Tibial nerve (tissue), 4 donors: Measurements from ENCODE around the gene FNBP1L. TPM values are rescaled to one million over a fixed set of nuclear protein-coding genes. Genes with fewer than 3 reads are reported as not detected.

Experiments
- DNase-seq, 2 donors: peaks; one replicate each; pipeline ENCODE4 v3.0.0-alpha.2; 2019; ENCODE audit warnings: low spot score in 2 of 2
- H3K27ac ChIP-seq, 4 donors: fragments of 200-600 bp; sonication (generic) in 3 of 4; one replicate each; pipeline ENCODE4 v1.5.1; 2017 to 2019; ENCODE audit warnings: mild to moderate bottlenecking in 1 of 4
- H3K27me3 ChIP-seq, 2 donors: fragments of 200-600 bp; sonication (generic) in 1 of 2; one replicate each; pipeline versions ENCODE4 v1.5.1 to v1.6.0; 2017 to 2019
- H3K36me3 ChIP-seq, 3 donors: fragments of 200-600 bp; sonication (generic); one replicate each; pipeline ENCODE4 v1.5.1; 2018 to 2019
- H3K4me1 ChIP-seq, 4 donors: fragments of 200-600 bp; sonication (generic) in 3 of 4; one replicate each; pipeline ENCODE4 v1.5.1; 2017 to 2019
- H3K4me3 ChIP-seq, 4 donors: fragments of 200-600 bp; sonication (generic) in 3 of 4; one replicate each; pipeline ENCODE4 v1.5.1; 2017 to 2019; ENCODE audit warnings: mild to moderate bottlenecking in 1 of 4, moderate library complexity in 1 of 4
- H3K9me3 ChIP-seq, 4 donors: fragments of 200-600 bp; sonication (generic) in 3 of 4; one replicate each; pipeline ENCODE4 v1.5.1; 2017 to 2019
- EP300 ChIP-seq, 2 donors: sonication (generic); formaldehyde crosslinking; IDR thresholded peaks; one replicate each; pipeline ENCODE4 v1.6.1; 2017; ENCODE audit warnings: antibody characterized with exemption in 2 of 2, mild to moderate bottlenecking in 1 of 2
- POLR2A ChIP-seq, 2 donors: fragments of 450-650 bp; IDR thresholded peaks; one replicate each; pipeline ENCODE4 v1.6.1; 2017; ENCODE audit warnings: antibody characterized with exemption in 2 of 2, mild to moderate bottlenecking in 2 of 2, moderate library complexity in 2 of 2
- WGBS, 2 donors: methylation state at CpG; one replicate each; pipeline ENCODE4 v1.1.5; 2018; 5-methylcytosine and 5-hydroxymethylcytosine counted together
- total RNA-seq, 4 donors: library from RNA; depleted of rRNA; stranded (reverse); fragments of >200 nt; gene quantifications; one replicate each; pipeline ENCODE4 v1.1.0, GENCODE V29; 2016
- TF ChIP-seq, protein P1 (sequence below), 5 experiments: fragments of 200-600 bp in 3 of 5; fragments of 450-650 bp in 2 of 5; sonication (generic) in 3 of 5; IDR thresholded peaks; one replicate each; pipeline ENCODE4 v1.5.1; 2016 to 2019; ENCODE audit warnings: antibody characterized with exemption in 5 of 5, mild to moderate bottlenecking in 3 of 5, moderate library complexity in 2 of 5

Gene FNBP1L
- total RNA-seq, 4 donors from 2014 or later: 18.3 to 23.2 (median 20.5) TPM

DNA sequence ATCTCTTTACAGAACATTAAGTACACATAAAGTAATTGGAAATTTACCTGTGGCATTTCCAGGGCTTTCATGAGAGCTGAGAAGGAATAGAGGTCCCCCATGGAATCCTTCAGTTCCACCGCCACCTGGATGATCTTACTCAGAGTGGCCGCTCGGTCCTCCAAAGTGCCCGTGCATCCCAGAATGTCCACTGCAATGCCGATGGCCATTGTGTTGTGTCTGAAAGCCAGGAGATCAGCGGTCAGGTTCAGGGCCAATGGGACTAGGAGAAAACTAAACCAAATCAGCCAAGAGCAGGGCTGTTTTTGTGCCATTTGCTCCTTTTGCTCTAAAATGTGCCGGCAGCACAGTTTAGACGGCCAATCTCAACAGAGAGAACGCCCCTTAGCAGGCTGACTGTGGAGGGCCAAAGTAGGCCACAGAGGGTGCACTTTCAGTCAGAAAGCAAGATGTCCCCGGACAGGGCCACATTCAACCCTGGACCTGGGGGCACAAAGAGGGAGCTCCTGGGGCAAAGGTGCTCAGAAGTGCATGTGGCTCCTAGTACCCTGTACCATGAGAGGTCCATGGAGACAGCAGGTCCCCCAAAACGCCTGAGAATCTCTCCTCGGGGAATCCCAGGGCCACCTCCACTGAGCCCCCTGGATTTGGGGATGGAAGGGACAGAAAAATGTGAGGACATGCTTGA is 123.8 kb downstream of the FNBP1L start:
- DNase-seq: no peak
- Histone ChIP-seq H3K9me3 (no peaks in the 10 kb centered on the region), H3K4me3 (no peak overlapping the region), H3K4me1 (peaks cover 0 to 14% (median 0%) of the 10 kb centered on the region in 4 donors), H3K27ac (no peak overlapping the region), H3K36me3 (peaks cover 0 to 98% (median 6%) of the 10 kb centered on the region in 3 donors), H3K27me3 (no peaks in the 10 kb centered on the region)
- TF ChIP-seq, protein P1, sequence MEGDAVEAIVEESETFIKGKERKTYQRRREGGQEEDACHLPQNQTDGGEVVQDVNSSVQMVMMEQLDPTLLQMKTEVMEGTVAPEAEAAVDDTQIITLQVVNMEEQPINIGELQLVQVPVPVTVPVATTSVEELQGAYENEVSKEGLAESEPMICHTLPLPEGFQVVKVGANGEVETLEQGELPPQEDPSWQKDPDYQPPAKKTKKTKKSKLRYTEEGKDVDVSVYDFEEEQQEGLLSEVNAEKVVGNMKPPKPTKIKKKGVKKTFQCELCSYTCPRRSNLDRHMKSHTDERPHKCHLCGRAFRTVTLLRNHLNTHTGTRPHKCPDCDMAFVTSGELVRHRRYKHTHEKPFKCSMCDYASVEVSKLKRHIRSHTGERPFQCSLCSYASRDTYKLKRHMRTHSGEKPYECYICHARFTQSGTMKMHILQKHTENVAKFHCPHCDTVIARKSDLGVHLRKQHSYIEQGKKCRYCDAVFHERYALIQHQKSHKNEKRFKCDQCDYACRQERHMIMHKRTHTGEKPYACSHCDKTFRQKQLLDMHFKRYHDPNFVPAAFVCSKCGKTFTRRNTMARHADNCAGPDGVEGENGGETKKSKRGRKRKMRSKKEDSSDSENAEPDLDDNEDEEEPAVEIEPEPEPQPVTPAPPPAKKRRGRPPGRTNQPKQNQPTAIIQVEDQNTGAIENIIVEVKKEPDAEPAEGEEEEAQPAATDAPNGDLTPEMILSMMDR (IDR thresholded peaks at IDR 0.05): no peak
- TF ChIP-seq EP300 (IDR thresholded peaks at IDR 0.05): no peak
- WGBS, 2 donors: 92% methylated on average over 12 of the region's 12 CpGs

DNA sequence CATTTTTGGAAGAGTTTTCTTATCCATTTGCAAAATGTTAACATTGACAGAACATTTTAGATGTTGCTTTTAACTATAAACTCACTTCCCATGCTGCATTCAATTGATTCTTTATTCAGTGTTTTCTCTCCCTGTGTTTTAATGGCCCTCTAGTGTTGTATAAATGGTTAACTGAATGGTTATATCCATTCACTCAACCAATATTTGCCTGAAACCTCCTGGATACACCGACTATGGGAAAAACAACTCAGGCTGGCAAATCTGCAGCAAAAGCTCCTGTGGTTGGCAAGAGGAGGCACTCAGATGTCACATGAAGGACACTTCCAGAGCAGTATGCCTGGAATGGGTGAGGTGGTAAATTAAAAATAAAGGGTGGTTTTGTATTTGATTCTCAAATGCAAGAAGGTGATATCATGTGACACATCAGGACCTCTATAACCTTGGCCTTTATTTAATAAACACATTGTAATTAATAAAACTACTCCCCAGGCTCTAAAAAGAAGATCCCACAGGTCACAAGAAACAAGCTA is 126.1 kb downstream of the FNBP1L start:
- H3K9me3 ChIP-seq: no peaks in the 10 kb centered on the region
- no peak for TF ChIP-seq POLR2A (IDR thresholded peaks at IDR 0.05)
- TF ChIP-seq, protein P1 (IDR thresholded peaks at IDR 0.05): no peak
- TF ChIP-seq EP300 (IDR thresholded peaks at IDR 0.05): no peak
- H3K36me3 ChIP-seq: peaks cover 0 to 90% (median 6%) of the 10 kb centered on the region in 3 donors
- peaks cover 0 to 25% (median 0%) of the 10 kb centered on the region in 4 donors for H3K4me1 ChIP-seq
- DNase-seq: no peak
- WGBS, 2 donors: 50 to 54% methylated on average over 1 of the region's 1 CpG
- H3K4me3 ChIP-seq: no peak overlapping the region
- no peak overlapping the region for H3K27ac ChIP-seq
- H3K27me3 ChIP-seq: no peaks in the 10 kb centered on the region

DNA sequence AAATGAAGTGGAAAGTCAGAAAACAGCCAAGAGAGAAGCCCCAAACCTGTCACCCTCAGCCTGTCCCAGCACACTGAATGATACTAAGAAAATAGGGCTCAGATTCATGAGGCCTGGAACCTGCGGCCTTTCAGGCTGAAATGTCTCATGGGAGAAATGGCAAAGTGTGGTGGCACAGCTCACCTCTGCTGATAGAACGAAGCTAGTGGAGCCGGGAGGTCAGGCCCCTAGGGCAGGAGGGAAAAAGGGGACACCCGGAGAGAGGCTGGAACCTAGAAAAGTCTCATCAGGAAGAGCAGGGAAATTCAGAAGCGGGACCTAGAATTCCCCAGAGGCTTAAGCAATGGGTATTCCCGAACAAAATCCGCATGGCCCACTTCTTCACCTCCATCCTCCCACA is 126.6 kb downstream of the FNBP1L start:
- Histone ChIP-seq H3K9me3 (no peaks in the 10 kb centered on the region), H3K27ac (no peak overlapping the region), H3K27me3 (no peaks in the 10 kb centered on the region), H3K36me3 (peaks cover 0 to 90% (median 6%) of the 10 kb centered on the region in 3 donors), H3K4me1 (peaks cover 0 to 27% (median 0%) of the 10 kb centered on the region in 4 donors), H3K4me3 (no peak overlapping the region)
- WGBS, 2 donors: 81 to 87% methylated on average over 7 of the region's 7 CpGs
- DNase-seq: no peak
- TF ChIP-seq POLR2A (IDR thresholded peaks at IDR 0.05) (no peak), EP300 (IDR thresholded peaks at IDR 0.05) (no peak)
- TF ChIP-seq, protein P1 (IDR thresholded peaks at IDR 0.05): no peak

DNA sequence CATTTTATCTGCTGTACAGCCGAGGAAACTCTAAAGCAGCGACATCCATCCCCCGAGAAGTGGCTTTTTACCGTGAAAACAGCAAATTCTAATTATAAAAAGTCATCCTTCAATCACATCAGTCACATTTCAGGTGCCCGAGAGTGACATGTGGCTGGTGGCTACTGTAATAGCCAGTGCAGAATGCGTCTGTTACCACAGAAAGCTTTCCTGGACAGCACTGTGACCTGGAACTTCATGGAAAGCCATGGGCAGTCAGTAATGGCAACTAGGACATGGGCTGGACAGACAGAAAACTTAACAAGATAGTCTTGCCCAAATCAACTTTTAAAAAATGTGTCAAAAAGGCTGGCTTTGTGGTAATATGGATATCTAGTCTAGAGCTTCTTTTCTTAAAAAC is 127.1 kb downstream of the FNBP1L start:
- H3K4me3 ChIP-seq: no peak overlapping the region
- DNase-seq: no peak
- H3K9me3 ChIP-seq: no peaks in the 10 kb centered on the region
- no peaks in the 10 kb centered on the region for H3K27me3 ChIP-seq
- no peak for TF ChIP-seq EP300 (IDR thresholded peaks at IDR 0.05)
- TF ChIP-seq, protein P1 (IDR thresholded peaks at IDR 0.05): no peak
- TF ChIP-seq POLR2A (IDR thresholded peaks at IDR 0.05): no peak
- 79 to 86% methylated on average over 6 of the region's 6 CpGs for WGBS, 2 donors
- peaks cover 0 to 90% (median 6%) of the 10 kb centered on the region in 3 donors for H3K36me3 ChIP-seq
- H3K27ac ChIP-seq: no peak overlapping the region
- H3K4me1 ChIP-seq: peaks cover 0 to 32% (median 2%) of the 10 kb centered on the region in 4 donors

DNA sequence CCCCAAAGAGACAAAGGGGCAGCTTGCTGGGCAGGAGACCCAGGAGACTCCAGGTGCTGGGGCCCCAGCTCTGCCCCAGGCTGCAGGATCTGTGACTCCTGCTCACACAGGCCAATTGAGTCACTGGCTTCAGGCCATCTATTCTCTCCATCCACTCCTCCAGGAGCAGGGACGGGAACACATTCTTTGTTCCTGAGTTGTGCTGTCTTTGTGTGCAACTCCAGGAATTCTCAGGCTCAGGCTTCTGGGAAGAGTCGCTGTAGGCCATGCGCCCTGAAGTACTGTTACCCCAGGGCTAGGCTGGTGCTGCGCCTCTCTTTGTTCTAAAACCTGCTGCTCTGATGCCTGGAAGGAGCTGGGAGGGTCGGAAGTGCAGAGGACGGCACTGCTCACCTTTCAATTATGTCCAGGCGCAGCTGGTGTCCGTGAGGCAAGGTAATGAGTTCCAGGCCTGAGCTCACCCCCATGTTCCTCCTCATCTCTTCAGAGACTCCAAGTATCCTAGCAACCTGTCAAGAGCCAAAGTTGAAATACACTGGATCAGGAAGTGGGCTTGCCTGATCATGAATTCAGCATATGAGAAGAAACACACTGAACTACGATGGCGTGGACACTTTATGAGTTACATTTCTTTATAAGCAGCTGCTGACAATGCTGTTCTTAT is 127.8 kb downstream of the FNBP1L start:
- Histone ChIP-seq H3K4me3 (no peak overlapping the region), H3K4me1 (peaks cover 0 to 32% (median 2%) of the 10 kb centered on the region in 4 donors), H3K27me3 (no peaks in the 10 kb centered on the region), H3K27ac (peak overlapping the region in 1 of 4 donors; percentile 39), H3K9me3 (no peaks in the 10 kb centered on the region), H3K36me3 (peaks cover 0 to 86% (median 6%) of the 10 kb centered on the region in 3 donors)
- DNase-seq: no peak
- WGBS, 2 donors: 72% methylated on average over 10 of the region's 10 CpGs
- no peak for TF ChIP-seq POLR2A (IDR thresholded peaks at IDR 0.05)
